Loucy (cell line): ENCODE data around the gene SUMO1.

Experiments used
- H2AFZ ChIP-seq: fragments of 200-600 bp; sonication (generic); 2 replicates; pipeline ENCODE4 v1.6.0; 2016; ENCODE audit warnings: antibody characterized with exemption, mild to moderate bottlenecking, low read length, moderate library complexity
- H3F3A ChIP-seq: fragments of 200-600 bp; 2 replicates; pipeline ENCODE4 v1.6.0; 2016; ENCODE audit warnings: antibody characterized with exemption, low read depth, mild to moderate bottlenecking
- H3K27me3 ChIP-seq: fragments of 200-600 bp; sonication (generic); 2 replicates; pipeline ENCODE4 v1.6.1; 2014; ENCODE audit warnings: low read length, mild to moderate bottlenecking; ENCODE audit not compliant: insufficient read depth, poor library complexity, severe bottlenecking
- H3K36me3 ChIP-seq: fragments of 200-600 bp; sonication (generic); 2 replicates; pipeline ENCODE4 v1.6.1; 2016; ENCODE audit warnings: low read length; ENCODE audit not compliant: insufficient read depth
- H3K4me1 ChIP-seq: fragments of 200-600 bp; sonication (generic); 2 replicates; pipeline ENCODE4 v1.5.1; 2014; ENCODE audit warnings: low read length, mild to moderate bottlenecking; ENCODE audit not compliant: insufficient read depth, poor library complexity, severe bottlenecking
- H3K4me2 ChIP-seq: fragments of 200-600 bp; sonication (generic); 2 replicates; pipeline ENCODE4 v1.6.0; 2014; ENCODE audit warnings: antibody characterized with exemption, low read length, low read depth, mild to moderate bottlenecking; ENCODE audit not compliant: poor library complexity, severe bottlenecking
- H3K4me3 ChIP-seq: fragments of 200-600 bp; sonication (generic); 2 replicates; pipeline ENCODE4 v1.5.1; 2014; ENCODE audit warnings: low read length, mild to moderate bottlenecking, mixed read lengths; ENCODE audit not compliant: poor library complexity, severe bottlenecking
- H3K79me2 ChIP-seq: fragments of 200-600 bp; sonication (generic); 2 replicates; pipeline ENCODE4 v1.6.1; 2014; ENCODE audit warnings: low read length; ENCODE audit not compliant: insufficient read depth
- H3K9ac ChIP-seq: fragments of 200-600 bp; sonication (generic); 2 replicates; pipeline ENCODE4 v1.6.0; 2014; ENCODE audit warnings: mild to moderate bottlenecking, low read depth, low read length, moderate library complexity; ENCODE audit not compliant: poor library complexity, severe bottlenecking
- H3K9me2 ChIP-seq: fragments of 200-600 bp; sonication (generic); replicated peaks from 2 replicates; pipeline ENCODE4 v1.6.1; 2016; ENCODE audit warnings: low read depth, low read length, mixed read lengths
- H3K9me3 ChIP-seq: fragments of 200-600 bp; sonication (generic); 2 replicates; pipeline ENCODE4 v1.6.1; 2014; ENCODE audit warnings: mild to moderate bottlenecking, antibody characterized with exemption, low read length, low read depth; ENCODE audit not compliant: insufficient read depth
- H4K20me1 ChIP-seq: fragments of 200-600 bp; sonication (generic); 2 replicates; pipeline ENCODE4 v1.6.0; 2014; ENCODE audit warnings: antibody characterized with exemption, low read length, mild to moderate bottlenecking; ENCODE audit not compliant: insufficient read depth, poor library complexity, severe bottlenecking
- EZH2phosphoT487 ChIP-seq: fragments of 200-600 bp; IDR thresholded peaks from 2 replicates; pipeline ENCODE4 v1.6.1; 2018; ENCODE audit warnings: antibody characterized with exemption, mild to moderate bottlenecking, moderate library complexity, borderline replicate concordance
- TF ChIP-seq, protein P1 (sequence below): fragments of 200-600 bp; sonication (generic); conservative IDR thresholded peaks from 2 replicates; pipeline ENCODE4 v1.5.1; 2014; ENCODE audit warnings: mild to moderate bottlenecking, antibody characterized with exemption, low read length

The SUMO1 gene

GRCh38 chr2:202186641-202187202 is 51.7 kb downstream of the SUMO1 start:
- H3K9me2 ChIP-seq = no peaks in the 10 kb centered on the region
- H3K36me3 ChIP-seq = no peaks in the 10 kb centered on the region
- no peak overlapping the region for H2AFZ ChIP-seq
- no peaks in the 10 kb centered on the region for H3K4me1 ChIP-seq
- no peaks in the 10 kb centered on the region for H3K27me3 ChIP-seq
- H3K9me3 ChIP-seq = no peaks in the 10 kb centered on the region
- no peak overlapping the region for H3K4me3 ChIP-seq
- H3K4me2 ChIP-seq = no peak overlapping the region
- H3F3A ChIP-seq = no peaks in the 10 kb centered on the region
- no peak for TF ChIP-seq EZH2phosphoT487
- TF ChIP-seq, protein P1, sequence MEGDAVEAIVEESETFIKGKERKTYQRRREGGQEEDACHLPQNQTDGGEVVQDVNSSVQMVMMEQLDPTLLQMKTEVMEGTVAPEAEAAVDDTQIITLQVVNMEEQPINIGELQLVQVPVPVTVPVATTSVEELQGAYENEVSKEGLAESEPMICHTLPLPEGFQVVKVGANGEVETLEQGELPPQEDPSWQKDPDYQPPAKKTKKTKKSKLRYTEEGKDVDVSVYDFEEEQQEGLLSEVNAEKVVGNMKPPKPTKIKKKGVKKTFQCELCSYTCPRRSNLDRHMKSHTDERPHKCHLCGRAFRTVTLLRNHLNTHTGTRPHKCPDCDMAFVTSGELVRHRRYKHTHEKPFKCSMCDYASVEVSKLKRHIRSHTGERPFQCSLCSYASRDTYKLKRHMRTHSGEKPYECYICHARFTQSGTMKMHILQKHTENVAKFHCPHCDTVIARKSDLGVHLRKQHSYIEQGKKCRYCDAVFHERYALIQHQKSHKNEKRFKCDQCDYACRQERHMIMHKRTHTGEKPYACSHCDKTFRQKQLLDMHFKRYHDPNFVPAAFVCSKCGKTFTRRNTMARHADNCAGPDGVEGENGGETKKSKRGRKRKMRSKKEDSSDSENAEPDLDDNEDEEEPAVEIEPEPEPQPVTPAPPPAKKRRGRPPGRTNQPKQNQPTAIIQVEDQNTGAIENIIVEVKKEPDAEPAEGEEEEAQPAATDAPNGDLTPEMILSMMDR = no peak
- no peaks in the 10 kb centered on the region for H3K79me2 ChIP-seq
- H3K9ac ChIP-seq = no peak overlapping the region
- no peaks in the 10 kb centered on the region for H4K20me1 ChIP-seq

DNA sequence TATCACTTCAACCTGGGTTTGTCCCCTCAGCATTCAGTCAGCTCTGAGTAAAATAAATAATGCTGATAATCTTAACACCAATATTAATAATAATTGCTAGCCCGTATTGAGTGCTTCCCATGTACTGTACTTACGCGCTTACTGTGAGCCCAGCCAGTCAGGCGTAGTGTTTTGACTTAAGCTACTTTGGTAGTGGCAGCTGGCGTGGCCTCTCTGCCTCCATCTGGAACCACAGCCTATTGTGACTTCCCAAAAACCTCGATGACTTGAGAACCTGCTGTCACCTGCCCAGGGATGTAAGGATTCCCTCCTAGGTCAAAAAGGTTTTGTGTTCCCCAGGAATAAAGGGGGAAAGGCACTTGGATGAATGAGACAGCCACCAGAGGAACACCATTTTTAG is 53.2 kb downstream of the SUMO1 start:
- no peaks in the 10 kb centered on the region for H3K4me1 ChIP-seq
- H3K4me2 ChIP-seq = no peak overlapping the region
- no peaks in the 10 kb centered on the region for H3F3A ChIP-seq
- H3K27me3 ChIP-seq = no peaks in the 10 kb centered on the region
- no peak overlapping the region for H3K9ac ChIP-seq
- H3K9me2 ChIP-seq = no peaks in the 10 kb centered on the region
- H3K36me3 ChIP-seq = no peaks in the 10 kb centered on the region
- H3K9me3 ChIP-seq = no peaks in the 10 kb centered on the region
- H3K79me2 ChIP-seq = no peaks in the 10 kb centered on the region
- TF ChIP-seq, protein P1 = no peak
- TF ChIP-seq EZH2phosphoT487 = no peak
- no peaks in the 10 kb centered on the region for H4K20me1 ChIP-seq
- no peak overlapping the region for H2AFZ ChIP-seq
- H3K4me3 ChIP-seq = no peak overlapping the region

GRCh38 chr2:202184557-202184956 is 53.8 kb downstream of the SUMO1 start:
- Histone ChIP-seq H2AFZ (no peak overlapping the region), H3K27me3 (no peaks in the 10 kb centered on the region), H3K79me2 (no peaks in the 10 kb centered on the region), H3K9me3 (no peaks in the 10 kb centered on the region), H3K4me3 (no peak overlapping the region), H3K9ac (no peak overlapping the region), H4K20me1 (no peaks in the 10 kb centered on the region), H3K4me2 (no peak overlapping the region), H3K9me2 (no peaks in the 10 kb centered on the region), H3F3A (no peaks in the 10 kb centered on the region), H3K36me3 (no peaks in the 10 kb centered on the region), H3K4me1 (no peaks in the 10 kb centered on the region)
- TF ChIP-seq, protein P1 = no peak
- no peak for TF ChIP-seq EZH2phosphoT487
